Activated B cell treated with CpG ODN at 0.5 μM for 24 hours (primary cell): ENCODE results near the gene CCDC142. TPM values are rescaled to one million over a fixed set of nuclear protein-coding genes. Genes with fewer than 3 reads are reported as not detected.
"Not testable (repeated sequence)": the region's sequence is repeated elsewhere in the genome, so short reads cannot be mapped to it uniquely, and the experiment has no call there.

Experiments
- ATAC-seq: fragments of 200-7000 bp; cut with Tn5 transposase; one replicate; pipeline ENCODE4 v1.10.0; 2021; ENCODE audit warnings: low read depth, mild to moderate bottlenecking, moderate library complexity
- CTCF ChIA-PET: fragments of 350-600 bp; sonication (Branson Sonifier 250); formaldehyde crosslinking; loops from one replicate; lab custom pipeline; 2021; ENCODE audit warnings: antibody characterized with exemption; lab: Charles Lee
- POLR2A ChIA-PET: fragments of 350-600 bp; sonication (Branson Sonifier 250); formaldehyde crosslinking; loops from one replicate; lab custom pipeline; 2021; ENCODE audit warnings: antibody characterized with exemption; lab: Charles Lee
- DNase-seq: peaks from one replicate; pipeline ENCODE4 v3.0.0; 2022
- H3K27ac Mint-ChIP-seq: one replicate; pipeline ENCODE4 v1.8.0; 2020; ENCODE audit warnings: mixed read lengths
- H3K27me3 Mint-ChIP-seq: one replicate; pipeline ENCODE4 v1.8.0; 2021; ENCODE audit warnings: mixed read lengths
- H3K36me3 Mint-ChIP-seq: one replicate; pipeline ENCODE4 v1.8.0; 2021; ENCODE audit warnings: low read depth, mixed read lengths
- H3K4me1 Mint-ChIP-seq: one replicate; pipeline ENCODE4 v1.8.0; 2021; ENCODE audit warnings: mixed read lengths
- H3K4me3 Mint-ChIP-seq: one replicate; pipeline ENCODE4 v1.8.0; 2020; ENCODE audit warnings: mild to moderate bottlenecking, mixed read lengths
- H3K9me3 Mint-ChIP-seq: one replicate; pipeline ENCODE4 v1.8.0; 2020; ENCODE audit warnings: mixed read lengths
- intact Hi-C: fragments of 100-400 bp; cut with micrococcal nuclease; formaldehyde crosslinking; loops from one replicate; pipeline ENCODE4 v1.15.1; 2024
- total RNA-seq: library from RNA; stranded (reverse); gene quantifications from 2 replicates; pipeline ENCODE4 v1.2.3, GENCODE V29; 2022
- TF ChIP-seq, protein P1 (sequence below): fragments of 200-600 bp; IDR thresholded peaks from one replicate; pipeline ENCODE4 v1.8.0; 2022; ENCODE audit warnings: antibody characterized with exemption, mild to moderate bottlenecking

Gene CCDC142
- total RNA-seq, 1 donor from 2014 or later: 40.4 TPM

DNA sequence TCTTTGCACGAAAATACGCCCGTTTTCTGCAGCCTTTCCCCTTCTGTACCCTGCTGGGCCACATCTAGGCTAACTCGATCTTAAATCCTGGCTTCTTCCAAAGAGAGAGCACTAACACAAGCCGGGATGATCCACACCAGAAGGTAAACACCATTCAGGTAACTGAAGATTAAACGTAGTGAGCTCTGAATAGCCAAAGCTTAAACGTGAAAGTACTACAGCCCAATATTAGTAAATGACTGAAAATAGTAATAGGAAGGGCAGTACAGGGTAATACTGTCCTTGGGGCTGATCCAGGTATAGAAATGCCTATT is 9.9 kb downstream of the CCDC142 start:
- Mint-ChIP-seq H3K27ac (peak overlapping the region; percentile 97), H3K27me3 (no peaks in the 10 kb centered on the region), H3K4me1 (peaks cover 23% of the 10 kb centered on the region), H3K9me3 (no peaks in the 10 kb centered on the region), H3K36me3 (peaks cover 44% of the 10 kb centered on the region), H3K4me3 (peak overlapping the region; percentile 97)
- ChIA-PET POLR2A (interaction anchor here (0.6 to 4.6 kb wide), 17 partner anchors 9 to 294 kb away, joined by 3 to 127 read pairs (median 5); partner anchors contain the start of genes AUP1, C2orf81, CCDC142 and DQX1), CTCF (interaction anchor here (0.6 to 1.8 kb wide), 7 partner anchors 9 to 81 kb away, joined by 3 to 15 read pairs (median 3); partner anchors contain the start of genes CCDC142, INO80B, TTC31 and WBP1)
- ATAC-seq: peak; percentile 2
- TF ChIP-seq, protein P1, sequence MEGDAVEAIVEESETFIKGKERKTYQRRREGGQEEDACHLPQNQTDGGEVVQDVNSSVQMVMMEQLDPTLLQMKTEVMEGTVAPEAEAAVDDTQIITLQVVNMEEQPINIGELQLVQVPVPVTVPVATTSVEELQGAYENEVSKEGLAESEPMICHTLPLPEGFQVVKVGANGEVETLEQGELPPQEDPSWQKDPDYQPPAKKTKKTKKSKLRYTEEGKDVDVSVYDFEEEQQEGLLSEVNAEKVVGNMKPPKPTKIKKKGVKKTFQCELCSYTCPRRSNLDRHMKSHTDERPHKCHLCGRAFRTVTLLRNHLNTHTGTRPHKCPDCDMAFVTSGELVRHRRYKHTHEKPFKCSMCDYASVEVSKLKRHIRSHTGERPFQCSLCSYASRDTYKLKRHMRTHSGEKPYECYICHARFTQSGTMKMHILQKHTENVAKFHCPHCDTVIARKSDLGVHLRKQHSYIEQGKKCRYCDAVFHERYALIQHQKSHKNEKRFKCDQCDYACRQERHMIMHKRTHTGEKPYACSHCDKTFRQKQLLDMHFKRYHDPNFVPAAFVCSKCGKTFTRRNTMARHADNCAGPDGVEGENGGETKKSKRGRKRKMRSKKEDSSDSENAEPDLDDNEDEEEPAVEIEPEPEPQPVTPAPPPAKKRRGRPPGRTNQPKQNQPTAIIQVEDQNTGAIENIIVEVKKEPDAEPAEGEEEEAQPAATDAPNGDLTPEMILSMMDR: no peak
- no peak for DNase-seq
- intact Hi-C loops: loop anchor here (1.0 to 5.0 kb wide), 5 partner anchors 9 to 56 kb away; partner anchors contain the start of genes AUP1, C2orf81, CCDC142 and HTRA2

DNA sequence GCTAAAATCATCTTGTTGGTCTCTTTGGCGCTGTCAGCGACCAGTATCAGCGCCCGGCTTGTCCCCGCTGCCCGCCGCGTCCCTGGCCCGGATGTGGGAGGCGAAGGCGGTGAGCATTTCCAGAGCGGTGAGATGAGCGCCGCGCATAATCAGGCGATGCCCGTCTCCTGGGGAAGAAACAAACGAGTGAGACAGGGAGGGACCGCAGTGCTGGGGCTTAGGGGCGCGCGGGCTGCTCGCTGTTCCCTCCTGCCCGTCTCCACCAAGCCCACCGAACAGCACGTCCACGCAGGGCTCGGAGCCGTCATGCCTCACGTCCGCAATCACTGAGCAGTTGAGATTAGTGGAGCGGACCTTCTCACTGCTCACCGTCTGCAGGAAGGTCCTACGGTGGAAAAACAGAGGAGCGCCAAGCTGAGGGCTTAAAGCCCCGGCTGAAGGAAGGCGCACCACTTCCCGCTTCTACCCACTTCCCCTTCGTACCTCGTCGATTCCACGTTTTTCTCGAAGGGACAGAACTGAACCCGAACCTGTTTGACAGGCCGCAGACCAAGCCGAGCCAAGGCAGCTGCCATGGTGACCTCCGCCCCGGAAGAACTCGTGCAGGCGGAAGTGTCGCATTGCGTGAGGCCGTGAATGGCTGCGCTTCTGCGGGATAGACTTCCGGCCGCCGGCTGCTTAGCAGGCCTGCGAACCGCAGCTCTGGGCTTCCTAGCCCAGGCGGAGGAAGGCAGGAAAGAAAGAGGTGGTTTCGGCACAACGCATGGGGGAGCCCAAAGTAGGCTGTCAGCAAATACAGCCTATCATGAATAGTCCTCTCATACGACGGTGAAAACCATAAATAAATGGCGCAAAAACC is 10.5 kb downstream of the CCDC142 start, which contains the start of gene MRPL53:
Gene MRPL53, minus strand, starts transcription at position 595 of the 859 bp plus-strand sequence. Its CDS starts 20 bp downstream, at position 575.
- no peaks in the 10 kb centered on the region for H3K27me3 Mint-ChIP-seq
- peaks cover 40% of the 10 kb centered on the region for H3K36me3 Mint-ChIP-seq
- H3K4me1 Mint-ChIP-seq: peaks cover 23% of the 10 kb centered on the region
- TF ChIP-seq, protein P1: no peak
- intact Hi-C loops: loop anchor here (1.0 to 5.0 kb wide), 5 partner anchors 8 to 57 kb away; partner anchors contain the start of genes AUP1, C2orf81, CCDC142 and HTRA2
- H3K4me3 Mint-ChIP-seq: peak within 1 kb of the TSS; percentile 97
- ATAC-seq (peak; percentile 89), DNase-seq (peak; percentile 91)
- ChIA-PET POLR2A (interaction anchor here (0.6 to 4.6 kb wide), 18 partner anchors 10 to 294 kb away, joined by 3 to 127 read pairs (median 4); partner anchors contain the start of genes AUP1, C2orf81, CCDC142 and DQX1), CTCF (interaction anchor here (0.6 to 1.8 kb wide), 7 partner anchors 9 to 81 kb away, joined by 3 to 15 read pairs (median 3); partner anchors contain the start of genes CCDC142, INO80B, TTC31 and WBP1)
- H3K27ac Mint-ChIP-seq: peak within 1 kb of the TSS; percentile 97
- no peaks in the 10 kb centered on the region for H3K9me3 Mint-ChIP-seq

DNA sequence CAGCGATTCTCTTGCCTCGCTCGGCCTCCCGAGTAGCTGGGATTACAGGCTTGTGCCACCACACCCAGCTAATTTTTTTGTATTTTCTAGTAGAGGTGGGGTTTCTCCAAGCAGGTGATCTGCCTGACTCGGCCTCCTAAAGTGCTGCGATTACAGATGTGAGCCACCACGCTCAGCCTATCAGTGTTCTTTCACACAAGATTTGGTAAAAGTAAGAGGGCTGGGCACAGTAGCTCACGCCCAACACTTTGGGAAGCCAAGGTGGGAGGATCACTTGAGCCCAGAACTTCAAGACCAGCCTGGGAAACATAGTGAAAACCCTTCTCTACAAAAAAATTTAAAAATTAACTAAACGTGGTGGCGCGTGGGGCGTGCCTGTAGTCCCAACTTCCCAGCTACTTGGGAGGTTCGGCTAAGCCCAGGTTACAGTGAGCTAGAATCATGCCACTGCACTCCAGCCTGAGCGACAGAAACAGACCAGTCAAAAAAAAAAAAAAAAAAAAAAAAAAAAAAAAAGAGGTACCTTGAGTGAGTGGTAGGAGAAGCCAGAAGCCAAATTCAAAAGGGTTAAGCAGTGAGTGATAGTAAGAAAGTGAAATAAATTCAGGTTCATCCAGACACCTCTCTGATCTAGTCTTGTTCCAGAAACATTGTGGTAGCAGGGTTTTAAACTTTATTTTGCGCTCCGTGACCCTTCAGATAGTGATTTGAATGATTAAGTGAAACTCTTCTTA is 11.3 kb downstream of the CCDC142 start:
- TF ChIP-seq, protein P1: no peak
- ATAC-seq (no peak), DNase-seq (no peak)
- Mint-ChIP-seq H3K27me3 (no peaks in the 10 kb centered on the region), H3K4me3 (peak overlapping the region; percentile 97), H3K36me3 (peaks cover 37% of the 10 kb centered on the region), H3K4me1 (peaks cover 23% of the 10 kb centered on the region), H3K9me3 (no peaks in the 10 kb centered on the region), H3K27ac (peak overlapping the region; percentile 97)
- intact Hi-C loops: loop anchor here (1.0 to 5.0 kb wide), 5 partner anchors 7 to 58 kb away; partner anchors contain the start of genes AUP1, C2orf81, CCDC142 and HTRA2
- ChIA-PET CTCF (interaction anchor here (1.4 to 1.8 kb wide), 3 partner anchors 10 to 80 kb away, joined by 3 to 15 read pairs (median 9); partner anchors contain the start of genes CCDC142 and TTC31), POLR2A (interaction anchor here (0.6 to 4.6 kb wide), 7 partner anchors 10 to 692 kb away, joined by 4 to 127 read pairs (median 11); partner anchors contain the start of genes AUP1, C2orf81, CCDC142 and HTRA2)

DNA sequence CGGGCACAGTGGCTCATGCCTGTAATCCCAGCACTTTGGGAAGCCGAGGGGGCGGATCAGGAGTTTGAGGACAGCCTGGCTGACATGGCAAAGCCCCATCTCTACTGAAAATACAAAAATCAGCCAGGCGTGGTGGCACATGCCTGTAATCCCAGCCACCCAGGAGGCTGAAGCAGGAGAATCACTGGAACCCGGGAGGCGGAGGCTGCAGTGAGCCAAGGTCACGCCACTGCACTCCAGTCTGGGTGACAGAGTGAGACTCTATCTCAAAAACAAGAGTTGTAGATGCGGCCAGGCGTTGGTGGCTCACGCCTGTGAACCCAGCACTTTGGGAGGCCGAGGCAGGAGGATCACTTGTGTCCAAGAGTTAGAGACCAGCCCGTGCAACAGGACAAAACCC is 12.1 kb downstream of the CCDC142 start:
- CTCF ChIA-PET, H3K9me3 Mint-ChIP-seq, DNase-seq, H3K27me3 Mint-ChIP-seq, ATAC-seq: not testable (repeated sequence)
- H3K27ac Mint-ChIP-seq: peak overlapping the region; percentile 31
- peaks cover 35% of the 10 kb centered on the region for H3K36me3 Mint-ChIP-seq
- POLR2A ChIA-PET: interaction anchor here (0.6 to 4.6 kb wide), 3 partner anchors 11 to 21 kb away, joined by 6 to 127 read pairs (median 78); partner anchors contain the start of genes CCDC142, INO80B, TTC31 and WBP1
- peaks cover 26% of the 10 kb centered on the region for H3K4me1 Mint-ChIP-seq
- intact Hi-C loops: loop anchor here (5.0 kb wide), 1 partner anchor 48 kb away; the partner anchor contains the start of genes C2orf81 and WDR54
- H3K4me3 Mint-ChIP-seq: peak overlapping the region; percentile 57

DNA sequence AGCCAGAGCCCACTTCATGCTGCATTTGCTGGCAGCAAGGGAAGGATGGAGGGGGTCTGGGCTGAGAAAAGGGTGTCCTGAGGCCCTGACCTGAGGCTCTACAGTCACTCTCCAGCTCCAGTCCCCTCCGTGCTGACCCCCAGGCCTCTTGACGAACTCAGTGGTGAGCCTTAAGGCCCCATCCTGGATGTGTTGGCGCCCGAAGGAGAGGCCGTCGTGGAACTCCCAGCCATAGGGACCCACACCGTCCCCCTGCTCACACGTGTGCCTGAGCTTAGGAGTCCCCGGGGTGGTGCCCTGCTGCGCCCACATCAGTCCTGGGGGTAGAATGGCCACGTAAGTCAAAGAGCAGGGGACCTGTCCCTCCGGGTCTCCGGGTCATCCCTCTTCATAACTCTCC is 18.4 kb downstream of the CCDC142 start:
- CTCF ChIA-PET: interaction anchor here (0.6 kb wide), 1 partner anchor 64 kb away, joined by 3 read pairs; no protein-coding TSS in a partner anchor
- Mint-ChIP-seq H3K4me3 (peak overlapping the region; percentile 98), H3K4me1 (peaks cover 33% of the 10 kb centered on the region), H3K36me3 (peaks cover 34% of the 10 kb centered on the region), H3K27ac (peak overlapping the region; percentile 18), H3K27me3 (no peaks in the 10 kb centered on the region), H3K9me3 (no peaks in the 10 kb centered on the region)
- TF ChIP-seq, protein P1: no peak
- no peak for DNase-seq
- intact Hi-C loops: loop anchor here (1.0 kb wide), 1 partner anchor 8 kb away; the partner anchor contains the start of gene MRPL53
- POLR2A ChIA-PET: interaction anchor here (0.7 to 5.9 kb wide), 5 partner anchors 8 to 50 kb away, joined by 3 to 62 read pairs (median 6); partner anchors contain the start of genes C2orf81, INO80B, LBX2 and TLX2
- no peak for ATAC-seq
